GM18517 (cell line): Measurements from ENCODE around the gene SET.
A peak's percentile ranks its signal among the peaks of the same experiment; 100 is the strongest.

Experiments
- ATAC-seq: cut with Tn5 transposase; IDR thresholded peaks from one replicate; pipeline ENCODE4 v1.9.1; 2021; ENCODE audit warnings: mild to moderate bottlenecking, moderate library complexity; ENCODE audit not compliant: unreplicated experiment

SET gene

GRCh38 chr9:128707446-128707845 is 18.4 kb downstream of the SET start:
- no peak for ATAC-seq

GRCh38 chr9:128712451-128713410 is 23.7 kb downstream of the SET start:
- ATAC-seq, result no peak

- ATAC-seq, result no peak
Observed at GRCh38 chr9:128713411-128713780, 24.4 kb downstream of the SET start.

- no peak for ATAC-seq
Observed at GRCh38 chr9:128713941-128714573, 25.0 kb downstream of the SET start.

- ATAC-seq, result no peak
Observed at GRCh38 chr9:128714586-128715435, 25.8 kb downstream of the SET start.

- ATAC-seq, result no peak
Observed at GRCh38 chr9:128715436-128715750, 26.4 kb downstream of the SET start.

GRCh38 chr9:128716581-128717254 is 27.7 kb downstream of the SET start:
- no peak for ATAC-seq

- ATAC-seq, result no peak
Observed at GRCh38 chr9:128718047-128718446, 29.0 kb downstream of the SET start.

- no peak for ATAC-seq
Observed at GRCh38 chr9:128718475-128718874, 29.5 kb downstream of the SET start.

- no peak for ATAC-seq
Observed at GRCh38 chr9:128719919-128720605, 31.0 kb downstream of the SET start.

GRCh38 chr9:128720841-128721486 is 31.9 kb downstream of the SET start:
- ATAC-seq, result no peak

GRCh38 chr9:128721487-128722010 is 32.5 kb downstream of the SET start:
- ATAC-seq, result no peak

- no peak for ATAC-seq
Observed at GRCh38 chr9:128722380-128723351, 33.6 kb downstream of the SET start.

GRCh38 chr9:128723352-128723865 is 34.4 kb downstream of the SET start:
- no peak for ATAC-seq

- peak; percentile 84 for ATAC-seq
Observed at GRCh38 chr9:128723866-128724743, 35.1 kb downstream of the SET start, which contains the start of gene ZDHHC12. Gene ZDHHC12, minus strand, starts transcription at chr9:128724127. Its CDS starts 34 bp downstream, at chr9:128724093.

GRCh38 chr9:128724744-128725211 is 35.8 kb downstream of the SET start:
- ATAC-seq, result peak; percentile 11
